KBM-7 (cell line): ENCODE results near the gene ATRNL1.
A peak's percentile ranks its signal among the peaks of the same experiment; 100 is the strongest.
"Not testable (repeated sequence)": the region's sequence is repeated elsewhere in the genome, so short reads cannot be mapped to it uniquely, and the experiment has no call there.

Experiments used
- DNase-seq: peaks from one replicate; pipeline ENCODE4 v3.0.0-alpha.2; 2015
- in situ Hi-C: fragments of 300-500 bp; cut with MboI; formaldehyde crosslinking; loops from 2 replicates; pipeline ENCODE4 v1.14.3; 2020; ENCODE audit warnings: low sequenced_read_pairs, low pct_unique_long_range_greater_than_20kb, mixed read lengths

Gene ATRNL1

DNA sequence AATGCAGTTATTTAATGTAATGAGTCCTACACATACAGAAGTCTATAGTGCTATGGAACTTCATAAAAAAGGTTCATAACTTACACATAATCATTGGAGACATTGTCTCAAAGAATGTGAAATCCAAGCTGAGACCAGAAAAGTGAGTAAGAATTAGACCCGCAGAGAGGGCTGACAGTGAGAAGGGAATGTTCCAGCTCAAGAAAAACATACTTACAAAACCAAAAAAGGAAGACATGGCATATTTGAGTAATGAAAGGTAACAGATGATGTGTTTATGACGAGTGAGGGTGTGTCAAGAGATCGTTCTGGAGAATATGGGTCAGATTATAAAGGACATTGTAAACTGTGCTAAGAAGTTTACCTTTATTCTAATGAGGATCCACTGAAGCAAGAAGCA is 566.5 kb downstream of the ATRNL1 start:
- in situ Hi-C loops = no loop called here
- no peak for DNase-seq

DNA sequence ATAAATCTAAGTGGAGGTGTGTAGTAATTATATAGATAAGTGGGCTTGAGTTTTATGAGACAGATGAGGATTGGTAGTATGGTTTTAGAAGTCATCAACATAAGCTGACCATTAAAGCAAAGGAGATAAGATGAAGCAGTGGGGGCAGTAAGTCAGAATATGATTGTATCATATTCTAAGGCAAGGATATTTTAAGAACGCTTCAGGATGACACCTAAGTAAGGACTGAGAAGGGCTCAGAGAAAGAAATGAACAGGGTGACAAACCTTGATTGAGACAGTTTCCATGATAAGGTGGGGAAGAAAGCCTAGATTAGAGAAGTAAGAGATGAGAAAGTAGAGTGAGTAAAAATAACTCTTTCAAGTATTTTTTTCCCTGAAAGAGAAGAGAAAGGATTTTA is 567.2 kb downstream of the ATRNL1 start:
- no peak for DNase-seq
- in situ Hi-C loops = no loop called here

DNA sequence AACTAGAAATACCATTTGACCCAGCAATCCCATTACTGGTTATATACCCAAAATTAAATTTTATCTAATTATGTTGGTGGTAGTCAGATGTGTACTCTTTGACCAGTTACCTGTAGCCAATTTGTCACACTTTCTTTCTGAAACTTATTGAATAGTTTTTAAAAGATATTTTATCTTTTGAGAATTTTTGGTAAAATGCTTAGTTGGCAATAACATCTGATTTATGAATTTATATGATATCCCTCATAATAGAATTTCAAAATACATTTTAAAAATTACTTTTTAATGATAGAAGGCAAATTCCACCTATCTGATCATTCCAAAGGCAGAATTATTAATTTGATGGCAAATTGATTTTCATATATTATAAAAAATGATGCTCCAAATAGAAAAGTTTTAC is 569.3 kb downstream of the ATRNL1 start:
- in situ Hi-C loops = no loop called here
- no peak for DNase-seq

DNA sequence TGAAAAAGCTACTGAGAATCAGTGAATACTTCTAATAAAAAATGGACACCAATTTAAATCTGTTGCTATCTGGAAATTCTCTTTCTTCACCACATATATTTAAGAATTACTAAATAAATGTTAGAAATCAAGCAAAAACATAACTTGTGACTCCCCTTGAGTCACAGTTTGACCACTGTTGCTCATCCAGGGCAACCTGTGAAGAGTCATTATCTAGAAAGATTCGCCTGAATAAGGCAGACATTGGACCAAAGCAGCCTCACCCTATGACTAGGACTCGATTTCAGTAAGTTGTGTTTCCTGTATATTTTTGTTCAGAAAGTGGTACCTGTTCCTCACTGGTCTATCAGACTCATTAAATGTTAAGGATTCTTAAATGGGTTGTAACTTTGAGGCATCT is 572.4 kb downstream of the ATRNL1 start:
- DNase-seq = no peak
- in situ Hi-C loops = no loop called here

DNA sequence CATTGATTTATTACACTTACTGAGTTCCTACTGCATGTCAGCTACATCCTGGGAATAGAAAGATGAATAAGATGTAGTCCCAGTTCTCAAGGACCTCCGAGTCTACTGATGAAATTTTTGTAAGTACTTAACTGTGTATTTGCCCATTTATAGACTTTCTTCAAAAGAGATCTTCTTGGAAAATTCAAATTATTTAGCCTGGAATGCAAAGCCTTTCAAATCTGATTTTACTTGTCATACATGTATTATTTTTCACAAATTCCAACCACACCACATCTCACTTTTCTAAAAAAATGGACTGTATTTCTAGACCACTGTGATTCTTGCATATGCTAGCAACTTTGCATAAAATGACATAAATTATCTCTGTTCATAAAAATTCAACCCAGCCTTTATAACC is 581.3 kb downstream of the ATRNL1 start:
- in situ Hi-C loops = no loop called here

DNA sequence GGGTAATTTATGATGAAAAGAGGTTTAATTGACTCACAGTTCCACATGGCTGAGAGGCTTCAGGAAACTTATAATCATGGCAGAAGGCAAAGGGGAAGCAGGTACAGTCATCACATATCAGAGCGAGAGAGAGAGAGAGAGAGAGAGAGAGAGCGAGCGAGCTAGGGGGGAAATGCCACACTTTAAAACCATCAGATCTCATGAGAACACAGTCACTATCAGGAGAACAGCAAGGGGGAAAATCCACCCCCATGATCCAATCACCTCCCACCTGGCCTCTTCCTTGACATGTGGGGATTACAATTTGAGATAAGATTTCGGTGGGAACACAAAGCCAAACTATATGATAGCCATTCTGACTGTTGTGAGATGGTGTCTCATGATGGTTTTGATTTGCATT is 603.6 kb downstream of the ATRNL1 start:
- in situ Hi-C loops = no loop called here
- DNase-seq = no peak

More for the DNA sequence above, 581.3 kb downstream of the ATRNL1 start:
- no peak for DNase-seq

DNA sequence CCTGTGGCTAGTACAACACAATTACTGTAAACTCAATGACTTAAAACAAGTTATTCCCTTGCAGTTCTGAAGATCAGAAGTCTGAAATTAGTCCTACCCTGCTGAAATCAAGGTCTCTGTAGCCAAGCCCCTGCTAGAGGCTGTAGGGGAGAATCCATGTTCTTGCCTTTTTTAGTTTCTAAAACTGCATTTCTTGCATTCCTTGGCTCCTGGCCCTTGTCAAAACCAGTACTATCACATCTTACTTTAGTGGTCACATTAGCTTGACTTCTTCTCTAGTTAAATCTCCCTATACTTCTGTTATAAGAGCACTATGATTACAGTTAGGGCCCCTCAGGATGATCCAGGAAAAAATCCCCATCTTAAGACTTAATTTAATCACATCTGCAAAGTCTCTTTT is 612.9 kb downstream of the ATRNL1 start:
- in situ Hi-C loops = no loop called here
- no peak for DNase-seq

DNA sequence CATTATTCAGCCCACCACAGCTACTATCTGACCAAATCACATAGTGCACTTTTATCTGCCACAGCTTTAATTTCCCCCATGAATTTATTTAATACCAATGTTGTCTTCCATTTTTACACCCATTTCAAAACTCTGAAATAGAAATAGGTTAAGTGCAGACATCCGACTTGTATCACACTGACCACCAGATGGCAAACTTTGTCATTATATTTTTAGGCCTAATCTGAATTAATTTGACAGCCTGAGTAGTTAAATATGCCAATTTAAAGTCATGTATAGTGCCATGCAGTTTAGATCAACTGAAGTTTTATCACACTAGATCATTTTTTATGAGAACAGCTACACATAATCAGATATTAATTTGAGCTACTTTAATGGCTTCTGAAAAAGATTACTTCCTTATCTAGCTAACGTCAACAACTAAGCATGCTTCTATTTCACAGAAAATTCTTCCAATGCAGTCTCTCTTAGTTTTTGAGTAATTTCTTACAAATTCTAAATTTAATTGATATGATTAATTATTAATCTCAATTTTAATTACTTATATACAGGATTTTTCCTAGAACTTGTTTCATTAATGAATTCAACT is 613.4 kb downstream of the ATRNL1 start:
- in situ Hi-C loops = no loop called here
- DNase-seq = peak; percentile 26

DNA sequence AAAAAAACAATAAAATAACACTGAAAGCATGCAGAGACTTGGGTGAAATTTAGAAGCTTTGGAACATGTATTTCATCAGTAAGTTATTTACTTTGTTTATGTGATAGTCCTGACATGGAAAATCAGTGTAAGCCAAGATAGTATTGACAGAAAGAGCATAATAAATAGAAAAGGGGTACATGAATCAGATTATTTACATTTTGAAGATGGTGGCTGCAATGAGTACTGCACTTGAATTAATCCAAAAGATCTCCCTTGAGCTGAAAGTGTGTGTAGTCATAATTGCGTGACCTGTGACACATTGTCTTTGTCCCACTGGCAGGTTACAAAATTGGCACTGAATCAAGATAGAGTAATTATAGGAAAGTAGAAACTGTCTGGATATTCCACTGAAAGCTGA is 617.0 kb downstream of the ATRNL1 start:
- in situ Hi-C loops = no loop called here
- no peak for DNase-seq

DNA sequence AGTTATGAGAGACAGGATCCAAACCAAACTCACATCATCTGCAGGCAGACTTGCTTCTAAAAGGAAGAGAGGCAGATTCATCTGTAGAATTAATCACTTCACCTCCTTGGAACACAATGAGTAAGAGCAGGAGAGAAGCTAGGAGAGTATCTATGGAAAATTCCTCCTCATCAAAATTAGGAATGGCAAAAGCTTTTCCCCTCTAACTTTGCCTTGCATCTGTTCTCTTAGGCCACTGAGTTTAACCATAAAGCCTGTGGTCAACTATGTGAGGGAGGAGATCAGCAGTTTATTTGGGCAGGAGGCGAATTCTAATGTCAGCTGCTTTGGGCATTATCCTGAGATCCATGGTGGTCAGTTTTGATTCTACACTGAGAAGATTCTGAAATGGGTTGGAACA is 618.1 kb downstream of the ATRNL1 start:
- in situ Hi-C loops = no loop called here
- DNase-seq = no peak

DNA sequence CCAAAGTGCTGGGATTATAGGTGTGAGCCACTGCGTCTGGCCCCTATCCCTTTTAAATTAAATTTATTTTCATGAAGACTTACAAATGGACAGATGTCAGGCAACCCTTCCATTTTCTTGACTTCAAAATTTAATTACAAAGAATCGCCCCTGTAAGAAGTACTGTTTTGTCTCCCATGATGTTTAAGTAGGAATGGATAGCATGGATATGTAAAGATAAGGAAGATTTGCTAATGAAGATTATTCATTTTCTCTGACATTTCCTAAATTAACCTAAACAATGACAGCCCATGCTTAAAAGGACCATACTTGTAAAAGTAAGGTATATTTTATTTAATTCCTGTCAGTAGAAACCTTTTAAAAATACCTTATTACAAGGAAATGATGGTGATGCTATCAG is 627.0 kb downstream of the ATRNL1 start:
- no peak for DNase-seq
- in situ Hi-C loops = no loop called here

DNA sequence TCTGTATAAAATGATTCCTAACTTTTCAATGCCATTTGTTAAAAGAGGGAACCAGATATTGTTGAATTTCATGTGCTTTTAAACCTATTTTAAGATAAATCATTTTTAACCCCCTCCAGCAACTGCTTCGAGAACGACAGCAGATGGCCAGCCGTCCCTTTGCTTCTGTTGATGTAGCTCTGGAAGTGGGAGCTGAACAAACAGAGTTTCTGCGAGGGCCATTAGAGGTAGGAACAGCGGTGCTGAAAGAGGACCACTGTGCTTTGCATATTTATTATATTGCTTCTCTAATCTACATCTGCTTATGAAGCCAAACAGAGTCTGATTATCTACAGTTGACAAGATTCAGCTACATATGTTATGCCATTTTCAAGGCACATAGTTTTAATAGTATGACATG is 634.0 kb downstream of the ATRNL1 start:
- in situ Hi-C loops = no loop called here
- DNase-seq = no peak

DNA sequence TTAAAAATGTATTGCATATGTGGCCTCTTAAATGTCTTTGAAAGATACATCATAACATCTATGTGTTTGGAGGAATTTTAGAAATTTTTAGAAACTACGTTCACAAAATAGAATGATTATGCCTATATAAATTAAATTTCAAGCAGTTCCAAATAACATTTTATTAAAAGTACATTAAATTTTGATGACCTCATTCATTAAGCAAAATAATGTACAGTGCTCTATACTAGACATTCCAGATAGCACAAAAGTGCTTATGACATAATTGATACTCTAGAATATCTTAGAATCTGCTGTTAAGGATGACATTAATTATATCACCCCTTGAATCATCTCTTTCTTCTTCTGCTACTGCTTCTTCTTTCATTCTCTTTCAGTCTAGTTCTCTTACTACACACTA is 650.9 kb downstream of the ATRNL1 start:
- in situ Hi-C loops = no loop called here
- DNase-seq = no peak

DNA sequence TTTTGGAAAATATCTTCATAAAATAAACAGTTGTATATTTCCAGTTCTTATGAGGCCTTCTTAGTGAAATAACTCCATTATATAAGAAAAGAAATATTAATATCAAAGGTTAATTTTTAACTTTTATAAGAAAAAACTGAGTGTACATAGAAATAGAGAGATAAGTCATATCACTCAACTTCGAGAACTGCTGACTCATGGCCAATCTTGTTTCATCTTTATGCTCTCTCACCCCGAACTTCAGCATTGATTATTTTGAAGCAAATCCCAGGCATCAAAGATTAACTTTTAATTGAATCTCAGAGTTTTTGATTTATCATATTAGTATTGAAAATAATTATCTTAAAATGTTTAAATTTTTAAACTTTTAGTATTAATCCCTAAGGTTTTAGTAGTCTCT is 652.8 kb downstream of the ATRNL1 start:
- in situ Hi-C loops = no loop called here
- no peak for DNase-seq

DNA sequence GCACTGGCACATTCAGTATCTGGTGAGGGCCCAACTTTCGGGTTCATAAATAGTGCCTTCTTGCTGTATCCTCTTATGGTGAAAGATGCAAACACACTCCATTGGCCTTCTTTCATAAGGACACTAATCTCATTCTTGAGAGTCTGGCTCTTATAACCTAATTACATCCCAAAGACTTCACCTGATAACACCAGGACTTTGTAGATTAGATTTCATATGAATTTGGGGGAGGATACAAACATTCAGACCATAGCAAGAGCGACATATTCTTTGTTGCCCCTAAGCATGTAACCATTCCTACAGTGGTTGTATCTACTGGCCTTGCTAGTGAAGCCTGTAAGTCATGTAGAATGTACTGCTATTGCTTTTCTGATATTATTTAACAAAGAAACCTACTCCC is 654.6 kb downstream of the ATRNL1 start:
- no peak for DNase-seq
- in situ Hi-C loops = no loop called here

DNA sequence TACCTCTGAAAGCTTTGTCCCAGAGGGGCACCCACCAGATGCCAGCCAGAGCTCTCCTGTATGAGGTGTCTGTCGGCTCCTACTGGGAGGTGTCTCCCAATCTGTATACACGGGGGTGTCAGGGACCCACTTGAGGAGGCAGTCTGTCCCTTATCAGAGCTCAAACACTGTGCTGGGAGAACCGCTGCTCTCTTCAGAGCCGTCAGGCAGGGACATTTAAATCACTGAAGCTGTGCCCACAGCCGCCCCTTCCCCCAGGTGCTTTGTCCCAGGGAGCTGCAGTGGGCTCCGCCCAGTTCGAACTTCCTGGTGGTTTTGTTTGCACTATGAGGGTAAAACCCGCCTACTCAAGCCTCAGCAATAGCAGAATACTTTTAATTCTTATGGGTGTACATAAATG is 665.3 kb downstream of the ATRNL1 start:
- in situ Hi-C loops, DNase-seq: not testable (repeated sequence)

DNA sequence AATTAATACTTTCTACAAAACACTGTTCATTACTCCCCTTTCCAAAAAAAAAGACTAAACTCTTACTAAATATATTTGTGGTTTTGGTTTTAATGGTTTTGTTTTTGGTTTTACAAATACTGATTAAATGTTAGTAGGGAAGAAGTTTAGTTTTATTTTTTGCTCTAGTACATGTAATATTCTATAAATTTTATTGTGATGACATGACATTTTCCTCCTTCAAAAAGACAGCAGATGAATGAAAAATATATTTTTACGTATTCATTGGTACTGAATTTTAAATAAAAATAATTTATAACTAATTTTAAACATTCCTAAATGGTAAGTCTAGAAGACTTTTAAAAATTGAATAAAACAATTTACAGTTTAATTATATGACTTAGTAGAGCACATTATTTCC is 667.0 kb downstream of the ATRNL1 start:
- DNase-seq = no peak
- in situ Hi-C loops = no loop called here

DNA sequence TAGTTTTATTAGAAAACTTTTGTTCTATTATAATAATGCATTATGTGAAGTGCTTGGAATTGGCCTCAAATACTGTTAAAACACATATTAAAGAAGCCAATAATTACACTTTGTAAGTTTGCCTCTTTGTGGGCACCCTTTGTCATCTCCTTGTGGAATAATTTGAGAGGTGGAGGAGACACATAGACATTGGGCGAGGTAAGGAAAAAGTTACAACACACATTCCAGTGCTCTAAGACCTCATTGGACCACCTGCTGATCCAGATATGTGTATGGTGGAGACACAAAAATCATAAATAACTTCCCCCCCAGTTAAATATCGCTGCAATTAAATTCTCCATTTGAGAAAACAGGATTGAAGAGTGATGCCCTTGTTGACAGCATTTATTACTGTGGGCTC is 668.0 kb downstream of the ATRNL1 start:
- in situ Hi-C loops = no loop called here
- DNase-seq = no peak

DNA sequence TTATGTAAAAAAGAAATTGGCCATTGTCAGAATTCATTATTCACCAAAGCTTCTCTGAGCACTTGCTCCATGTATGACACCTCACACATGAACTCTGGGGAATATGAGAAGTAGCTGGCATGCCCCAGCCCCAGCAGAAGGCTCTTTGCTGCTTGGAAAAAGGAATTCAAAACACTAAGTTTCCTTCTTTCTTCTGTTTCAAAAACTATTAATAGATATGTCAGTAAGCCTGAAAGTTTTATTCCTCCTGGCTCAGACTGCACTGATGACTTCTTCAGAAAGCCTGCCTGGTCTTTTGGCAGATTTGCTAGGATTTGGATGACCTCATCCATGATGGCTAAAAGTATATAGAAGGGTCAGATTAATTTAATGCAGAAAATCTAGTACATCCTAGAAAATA is 668.9 kb downstream of the ATRNL1 start:
- in situ Hi-C loops = no loop called here
- DNase-seq = no peak

DNA sequence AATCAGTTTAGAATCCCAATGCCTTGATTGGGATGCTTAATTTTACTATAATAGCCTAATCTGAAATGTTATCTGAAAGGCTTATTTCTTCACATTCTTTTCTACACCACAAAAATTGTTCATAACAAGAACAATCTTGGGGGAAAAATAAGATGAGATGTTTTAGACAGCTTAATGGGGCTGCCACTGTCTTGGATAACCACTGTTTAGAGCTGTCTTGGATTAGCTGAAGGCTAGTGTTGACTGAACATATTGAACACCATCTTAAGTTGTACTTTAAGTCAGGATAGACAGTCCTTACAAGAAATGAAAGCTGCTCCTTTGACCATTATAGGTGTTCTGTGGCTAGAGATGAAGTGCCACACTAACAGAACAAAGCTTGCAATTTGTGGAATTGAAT is 678.6 kb downstream of the ATRNL1 start:
- in situ Hi-C loops = no loop called here
- no peak for DNase-seq

DNA sequence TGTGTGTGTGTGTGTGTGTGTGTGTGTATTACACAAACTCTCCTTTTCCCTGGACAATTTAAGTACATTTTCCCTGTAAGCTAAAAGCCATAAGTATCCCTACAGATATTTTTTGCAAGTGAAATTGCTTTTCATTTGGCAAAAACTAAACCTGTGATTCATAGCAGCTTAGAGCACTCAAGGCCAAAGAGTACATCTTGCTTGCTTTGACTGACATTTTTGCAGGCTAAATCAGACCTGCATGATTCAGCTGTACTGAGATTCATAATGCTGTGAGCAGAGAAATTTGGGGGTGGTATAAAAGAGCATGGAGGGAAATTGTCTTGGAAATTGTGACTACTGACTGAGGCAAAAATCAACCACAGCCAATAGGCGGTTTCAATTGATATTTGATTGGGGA is 679.4 kb downstream of the ATRNL1 start:
- in situ Hi-C loops = no loop called here
- DNase-seq = no peak

DNA sequence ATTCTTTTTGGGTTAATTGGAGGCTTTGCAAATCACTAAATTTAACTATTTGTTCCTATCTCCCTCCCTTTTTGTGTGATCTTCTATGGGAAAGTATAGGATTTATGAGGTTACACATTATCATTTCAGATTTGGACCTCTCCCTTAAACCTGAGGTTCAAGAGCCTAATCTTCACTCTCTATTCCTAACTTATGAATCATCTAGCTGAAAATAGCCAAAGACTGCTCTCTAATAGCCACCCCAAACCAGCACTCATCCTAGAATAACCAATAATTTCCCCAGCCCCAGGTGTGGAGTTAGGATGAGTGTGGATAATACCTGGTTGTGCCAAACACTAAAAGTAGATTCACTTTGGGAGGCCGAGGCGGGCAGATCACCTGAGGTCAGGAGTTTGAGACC is 680.7 kb downstream of the ATRNL1 start:
- no peak for DNase-seq
- in situ Hi-C loops = no loop called here
